Neuron (in vitro differentiated cells): ENCODE results near the gene C2CD4B.

ENCODE experiments used
- H2AFZ ChIP-seq: one replicate; pipeline ENCODE4 v1.6.1; 2013; ENCODE audit warnings: low read depth, mild to moderate bottlenecking, inconsistent platforms, low read length, moderate library complexity
- H3K27me3 ChIP-seq: one replicate; pipeline ENCODE4 v1.6.1; 2013; ENCODE audit warnings: low read length; ENCODE audit not compliant: insufficient read depth
- H3K36me3 ChIP-seq: one replicate; pipeline ENCODE4 v1.6.1; 2013; ENCODE audit warnings: low read length; ENCODE audit not compliant: insufficient read depth
- H3K4me1 ChIP-seq: one replicate; pipeline ENCODE4 v1.6.1; 2013; ENCODE audit warnings: low read length; ENCODE audit not compliant: insufficient read depth
- H3K4me3 ChIP-seq: 2 replicates; pipeline ENCODE4 v1.5.1; 2013; ENCODE audit warnings: mild to moderate bottlenecking, low read length, moderate library complexity
- H3K9me3 ChIP-seq: one replicate; pipeline ENCODE4 v1.6.1; 2013; ENCODE audit warnings: low read length

The C2CD4B gene

GRCh38 chr15:62122249-62122648 lies 42.8 kb downstream of the C2CD4B start:
- Histone ChIP-seq H3K9me3 (no peaks in the 10 kb centered on the region), H3K4me1 (peaks cover 4% of the 10 kb centered on the region), H3K4me3 (no peak overlapping the region), H3K27me3 (no peaks in the 10 kb centered on the region), H3K36me3 (no peaks in the 10 kb centered on the region), H2AFZ (no peak overlapping the region)

GRCh38 chr15:62121273-62122015 lies 43.6 kb downstream of the C2CD4B start:
- H3K4me3 ChIP-seq: no peak overlapping the region
- no peaks in the 10 kb centered on the region for H3K9me3 ChIP-seq
- H3K27me3 ChIP-seq: no peaks in the 10 kb centered on the region
- no peak overlapping the region for H2AFZ ChIP-seq
- peaks cover 4% of the 10 kb centered on the region for H3K4me1 ChIP-seq
- H3K36me3 ChIP-seq: no peaks in the 10 kb centered on the region

- no peaks in the 10 kb centered on the region for H3K27me3 ChIP-seq
- no peaks in the 10 kb centered on the region for H3K36me3 ChIP-seq
Observed at GRCh38 chr15:62120776-62121175, 44.3 kb downstream of the C2CD4B start.

GRCh38 chr15:62119874-62120273 lies 45.2 kb downstream of the C2CD4B start:
- H3K27me3 ChIP-seq: no peaks in the 10 kb centered on the region
- no peaks in the 10 kb centered on the region for H3K9me3 ChIP-seq
- no peak overlapping the region for H3K4me3 ChIP-seq
- peaks cover 4% of the 10 kb centered on the region for H3K4me1 ChIP-seq
- no peaks in the 10 kb centered on the region for H3K36me3 ChIP-seq
- H2AFZ ChIP-seq: no peak overlapping the region

More at GRCh38 chr15:62120776-62121175, 44.3 kb downstream of the C2CD4B start:
- Histone ChIP-seq H3K4me3 (no peak overlapping the region), H2AFZ (no peak overlapping the region), H3K9me3 (no peaks in the 10 kb centered on the region), H3K4me1 (peaks cover 4% of the 10 kb centered on the region)

- Histone ChIP-seq H2AFZ (no peak overlapping the region), H3K27me3 (no peaks in the 10 kb centered on the region), H3K36me3 (no peaks in the 10 kb centered on the region), H3K4me1 (peaks cover 4% of the 10 kb centered on the region), H3K9me3 (no peaks in the 10 kb centered on the region), H3K4me3 (no peak overlapping the region)
Observed at GRCh38 chr15:62119227-62119864, 45.7 kb downstream of the C2CD4B start.

GRCh38 chr15:62118520-62119226 lies 46.4 kb downstream of the C2CD4B start:
- Histone ChIP-seq H3K4me3 (no peak overlapping the region), H3K4me1 (peaks cover 4% of the 10 kb centered on the region), H3K9me3 (no peaks in the 10 kb centered on the region), H2AFZ (no peak overlapping the region), H3K36me3 (no peaks in the 10 kb centered on the region), H3K27me3 (no peaks in the 10 kb centered on the region)

- Histone ChIP-seq H3K9me3 (no peaks in the 10 kb centered on the region), H3K36me3 (no peaks in the 10 kb centered on the region), H3K27me3 (no peaks in the 10 kb centered on the region)
Observed at GRCh38 chr15:62115847-62116246, 49.2 kb downstream of the C2CD4B start.

More at GRCh38 chr15:62115847-62116246, 49.2 kb downstream of the C2CD4B start:
- peaks cover 4% of the 10 kb centered on the region for H3K4me1 ChIP-seq
- H3K4me3 ChIP-seq: no peak overlapping the region
- H2AFZ ChIP-seq: no peak overlapping the region
